B cell (primary cell): Measurements from ENCODE around the gene UBE2O. TPM values are rescaled to one million over a fixed set of nuclear protein-coding genes. Genes with fewer than 3 reads are reported as not detected.

Source experiments
- ATAC-seq: fragments of 200-7000 bp; cut with Tn5 transposase; one replicate; pipeline ENCODE4 v1.10.0; 2021; ENCODE audit warnings: low read depth, mild to moderate bottlenecking, moderate number of reproducible peaks, moderate library complexity
- CTCF ChIA-PET: fragments of 350-600 bp; sonication (Branson Sonifier 250); formaldehyde crosslinking; loops from one replicate; lab custom pipeline; 2021; ENCODE audit warnings: antibody characterized with exemption, inconsistent platforms; lab: Charles Lee
- POLR2A ChIA-PET: fragments of 350-600 bp; sonication (Branson Sonifier 250); formaldehyde crosslinking; loops from one replicate; lab custom pipeline; 2021; ENCODE audit warnings: antibody characterized with exemption; lab: Charles Lee
- DNase-seq: peaks from one replicate; pipeline ENCODE4 v3.0.0; 2013
- H2AFZ ChIP-seq: 2 replicates; pipeline ENCODE4 v1.6.1; 2012; ENCODE audit warnings: mild to moderate bottlenecking, low read depth, low read length; ENCODE audit not compliant: insufficient read depth, poor library complexity, severe bottlenecking
- H3K27ac ChIP-seq, 2 donors: 1 replicate in 1 of 2; 2 replicates in 1 of 2; pipeline ENCODE4 v1.5.1; 2012 to 2013; ENCODE audit warnings: low read length in 2 of 2, mild to moderate bottlenecking in 2 of 2, moderate library complexity in 1 of 2
- H3K27me3 ChIP-seq, 4 experiments: fragments of 200-600 bp in 1 of 4; sonication (generic) in 1 of 4; replicated peaks in 1 of 4; 1 replicate in 2 of 4; 2 replicates in 2 of 4; pipeline versions ENCODE4 v1.6.1 to v1.7.0; 2013 to 2016; ENCODE audit warnings: low read length in 3 of 4, mild to moderate bottlenecking in 2 of 4, mixed read lengths in 1 of 4, moderate library complexity in 1 of 4; ENCODE audit not compliant: insufficient read depth in 4 of 4, control insufficient read depth in 3 of 4; ENCODE audit errors: control extremely low read depth in 1 of 4
- H3K36me3 ChIP-seq, 2 experiments: replicated peaks in 1 of 2; 1 replicate in 1 of 2; 2 replicates in 1 of 2; pipeline versions ENCODE4 v1.6.1 to v1.7.1; 2013; ENCODE audit warnings: low read length in 1 of 2; ENCODE audit not compliant: insufficient read depth in 2 of 2, control insufficient read depth in 1 of 2; ENCODE audit errors: control extremely low read depth in 1 of 2, extremely low read depth in 1 of 2
- H3K4me1 ChIP-seq, 2 donors: fragments of 200-600 bp in 1 of 2; sonication (generic) in 1 of 2; 1 replicate in 1 of 2; 2 replicates in 1 of 2; pipeline versions ENCODE4 v1.5.1 to v1.6.1; 2013 to 2017; ENCODE audit warnings: low read length in 2 of 2; ENCODE audit not compliant: control insufficient read depth in 2 of 2, insufficient read depth in 2 of 2
- H3K4me2 ChIP-seq: replicated peaks from 2 replicates; pipeline ENCODE3; 2012; ENCODE audit warnings: mild to moderate bottlenecking, low read depth, low read length; ENCODE audit not compliant: poor library complexity, severe bottlenecking
- H3K4me3 ChIP-seq, 5 experiments: fragments of 200-600 bp in 1 of 5; sonication (generic) in 1 of 5; 1 replicate in 3 of 5; 2 replicates in 2 of 5; pipeline versions ENCODE4 v1.5.1 to v1.7.0; 2011 to 2016; ENCODE audit warnings: low read length in 4 of 5, mild to moderate bottlenecking in 4 of 5, low read depth in 2 of 5, control low read depth in 1 of 5, moderate library complexity in 1 of 5; ENCODE audit not compliant: insufficient read depth in 1 of 5; ENCODE audit errors: control extremely low read depth in 1 of 5, extremely low read depth in 1 of 5
- H3K79me2 ChIP-seq: fragments of 200-600 bp; sonication (generic); one replicate; pipeline ENCODE4 v1.6.0; 2016; ENCODE audit warnings: low read length; ENCODE audit not compliant: control insufficient read depth, insufficient read depth
- H3K9ac ChIP-seq: fragments of 200-600 bp; sonication (generic); 2 replicates; pipeline ENCODE4 v1.6.1; 2017; ENCODE audit warnings: mild to moderate bottlenecking, low read length, moderate library complexity
- H3K9me3 ChIP-seq, 3 donors: one replicate each; pipeline versions ENCODE4 v1.6.1 to v1.7.1; 2013; ENCODE audit warnings: low read length in 2 of 3; ENCODE audit not compliant: control insufficient read depth in 2 of 3, insufficient read depth in 1 of 3; ENCODE audit errors: control extremely low read depth in 1 of 3
- H4K20me1 ChIP-seq: 2 replicates; pipeline ENCODE4 v1.6.0; 2012; ENCODE audit warnings: mild to moderate bottlenecking, low read length; ENCODE audit not compliant: insufficient read depth, control insufficient read depth, poor library complexity, severe bottlenecking
- H3K27ac Mint-ChIP-seq: one replicate; pipeline ENCODE4 v1.8.0; 2021; ENCODE audit warnings: mixed read lengths
- H3K27me3 Mint-ChIP-seq: one replicate; pipeline ENCODE4 v1.8.0; 2021; ENCODE audit warnings: mixed read lengths
- H3K4me1 Mint-ChIP-seq: one replicate; pipeline ENCODE4 v1.8.0; 2021; ENCODE audit warnings: mixed read lengths
- H3K4me3 Mint-ChIP-seq: one replicate; pipeline ENCODE4 v1.8.0; 2021; ENCODE audit warnings: mixed read lengths
- H3K9me3 Mint-ChIP-seq: one replicate; pipeline ENCODE4 v1.8.0; 2022; ENCODE audit warnings: mixed read lengths; ENCODE audit not compliant: insufficient read depth
- CTCF ChIP-seq: fragments of 200-600 bp; IDR thresholded peaks from one replicate; pipeline ENCODE4 v1.8.0; 2022; ENCODE audit warnings: antibody characterized with exemption, mild to moderate bottlenecking
- EZH2 ChIP-seq: IDR thresholded peaks from 2 replicates; pipeline ENCODE4 v1.6.1; 2012; ENCODE audit warnings: borderline replicate concordance, low read depth, mild to moderate bottlenecking, moderate library complexity, low read length; ENCODE audit not compliant: insufficient read depth, poor library complexity, severe bottlenecking
- WGBS: methylation state at CpG from one replicate; pipeline ENCODE4 v1.1.5; 2013; ENCODE audit warnings: missing lambda C conversion rate; ENCODE audit not compliant: insufficient coverage; 5-methylcytosine and 5-hydroxymethylcytosine counted together
- intact Hi-C: fragments of 100-400 bp; cut with micrococcal nuclease; formaldehyde crosslinking; loops from one replicate; pipeline ENCODE4 v1.10.0; 2022
- polyA plus RNA-seq: library from polyadenylated mRNA; depleted of rRNA; stranded (reverse); fragments of >200 nt; gene quantifications from 2 replicates; pipeline ENCODE4 v1.2.3, GENCODE V29; 2012
- total RNA-seq, 2 donors: library from RNA; stranded (reverse); fragments of 120-200 nt in 1 of 2; gene quantifications; 1 replicate in 1 of 2; 2 replicates in 1 of 2; pipeline versions ENCODE4 v1.2.3 to v1.2.4, GENCODE V29; 2013 to 2022

Gene UBE2O
- total and polyA plus RNA-seq, 2 donors (not counting 1 experiment from before 2014, with no cell fraction given) = 41.3 to 54.0 TPM

- H2AFZ ChIP-seq = no peak overlapping the region
- H3K27ac Mint-ChIP-seq = no peak overlapping the region
- no peak for TF ChIP-seq CTCF
- TF ChIP-seq EZH2 = no peak
- ChIA-PET CTCF (interaction anchor here (0.7 to 17.6 kb wide), 11 partner anchors 12 to 113 kb away, joined by 3 to 265 read pairs (median 4); partner anchors contain the start of genes RHBDF2, SPHK1 and UBE2O), POLR2A (interaction anchor here (0.6 to 1.5 kb wide), 4 partner anchors 14 to 442 kb away, joined by 3 to 6 read pairs (median 4); no protein-coding TSS in a partner anchor)
- no peaks in the 10 kb centered on the region for H3K27me3 Mint-ChIP-seq
- ATAC-seq = no peak
- no peaks in the 10 kb centered on the region for H3K9me3 Mint-ChIP-seq
- intact Hi-C loops = no loop called here
- peaks cover 42% of the 10 kb centered on the region for H3K4me1 Mint-ChIP-seq
- H3K27me3 ChIP-seq = no peaks in the 10 kb centered on the region
- DNase-seq = no peak
- 97% methylated on average over 15 of the region's 15 CpGs for WGBS
- peaks cover 88% of the 10 kb centered on the region for H3K79me2 ChIP-seq
- no peak overlapping the region for H3K4me3 Mint-ChIP-seq
- no peaks in the 10 kb centered on the region for H3K9me3 ChIP-seq
- H3K27ac ChIP-seq = no peak overlapping the region
- no peak overlapping the region for H3K4me3 ChIP-seq
- no peak overlapping the region for H3K4me2 ChIP-seq
- H3K4me1 ChIP-seq = peaks cover 42 to 48% of the 10 kb centered on the region in 2 donors
- no peak overlapping the region for H3K9ac ChIP-seq
- peaks cover 46% of the 10 kb centered on the region for H4K20me1 ChIP-seq
- H3K36me3 ChIP-seq = peaks cover 0 to 20% of the 10 kb centered on the region in 2 experiments
These were observed 42.5 kb downstream of the UBE2O start for GRCh38 chr17:76410328-76410965.
